Stimulated activated CD4-positive, alpha-beta T cell treated with anti-CD3 and anti-CD28 coated beads, Interleukin-4, amount 100 ng/mL, for 48 hours (primary cell): ENCODE results near the gene ADORA3.

Experiments
- DNase-seq, 2 donors: peaks; one replicate each; pipeline ENCODE4 v3.0.0-alpha.2; 2020; ENCODE audit warnings: low read depth in 2 of 2

ADORA3 gene

GRCh38 chr1:111475701-111476100 lies 27.7 kb downstream of the ADORA3 start:
- DNase-seq, result peak; percentile 11 to 40

- no peak for DNase-seq
Observed at GRCh38 chr1:111474521-111474920, 28.9 kb downstream of the ADORA3 start.

GRCh38 chr1:111474106-111474505 lies 29.3 kb downstream of the ADORA3 start:
- DNase-seq, result no peak

GRCh38 chr1:111471538-111471937 lies 31.9 kb downstream of the ADORA3 start:
- DNase-seq, result no peak

- DNase-seq, result peak; percentile 23 to 49
Observed at GRCh38 chr1:111471012-111471411, 32.4 kb downstream of the ADORA3 start.

- no peak for DNase-seq
Observed at GRCh38 chr1:111470596-111470995, 32.8 kb downstream of the ADORA3 start.

- DNase-seq, result no peak
Observed at GRCh38 chr1:111469539-111469938, 33.9 kb downstream of the ADORA3 start.

- DNase-seq, result no peak
Observed at GRCh38 chr1:111468717-111469100, 34.7 kb downstream of the ADORA3 start.

- no peak for DNase-seq
Observed at GRCh38 chr1:111467865-111468716, 35.3 kb downstream of the ADORA3 start.

- DNase-seq, result no peak
Observed at GRCh38 chr1:111466480-111466879, 37.0 kb downstream of the ADORA3 start.

GRCh38 chr1:111465754-111466153 lies 37.7 kb downstream of the ADORA3 start:
- DNase-seq, result no peak

- DNase-seq, result no peak
Observed at GRCh38 chr1:111463029-111463683, 40.3 kb downstream of the ADORA3 start.

GRCh38 chr1:111462370-111463028 lies 40.9 kb downstream of the ADORA3 start:
- no peak for DNase-seq

- no peak for DNase-seq
Observed at GRCh38 chr1:111461765-111462164, 41.7 kb downstream of the ADORA3 start.

GRCh38 chr1:111455642-111456031 lies 47.8 kb downstream of the ADORA3 start:
- no peak for DNase-seq

- no peak for DNase-seq
Observed at GRCh38 chr1:111454859-111455641, 48.4 kb downstream of the ADORA3 start.

- no peak for DNase-seq
Observed at GRCh38 chr1:111453706-111454105, 49.7 kb downstream of the ADORA3 start.

- DNase-seq, result no peak
Observed at GRCh38 chr1:111452581-111452980, 50.9 kb downstream of the ADORA3 start.

GRCh38 chr1:111450185-111450584 lies 53.2 kb downstream of the ADORA3 start:
- DNase-seq, result no peak

GRCh38 chr1:111449703-111450017 lies 53.8 kb downstream of the ADORA3 start:
- DNase-seq, result no peak
